H1 (cell line): ENCODE results near the gene GPX8. TPM values are rescaled to one million over a fixed set of nuclear protein-coding genes. Genes with fewer than 3 reads are reported as not detected.
A peak's percentile ranks its signal among the peaks of the same experiment; 100 is the strongest.

Source experiments
- EZH2 ChIP-seq: fragments of 200-600 bp; sonication (generic); IDR thresholded peaks from 2 replicates; pipeline ENCODE4 v1.7.1; 2012; ENCODE audit warnings: low read depth, mild to moderate bottlenecking, moderate library complexity, low read length, inconsistent platforms; ENCODE audit not compliant: severe bottlenecking
- GABPA ChIP-seq: IDR thresholded peaks from 2 replicates; pipeline ENCODE4 v1.6.1; 2011; ENCODE audit warnings: mild to moderate bottlenecking, low read length, moderate library complexity, borderline replicate concordance; ENCODE audit not compliant: insufficient read depth
- KDM5A ChIP-seq: fragments of 200-600 bp; IDR thresholded peaks from 2 replicates; pipeline ENCODE4 v1.7.1; 2012; ENCODE audit warnings: mild to moderate bottlenecking, low read length, inconsistent platforms, mixed read lengths
- NRF1 ChIP-seq: IDR thresholded peaks from 2 replicates; pipeline ENCODE4 v1.6.1; 2011; ENCODE audit warnings: mild to moderate bottlenecking, low read depth, low read length, improper control_type of control experiment
- POU5F1 ChIP-seq: IDR thresholded peaks from 2 replicates; pipeline ENCODE4 v1.6.1; 2011; ENCODE audit warnings: low read depth, mild to moderate bottlenecking, low read length, moderate library complexity
- RBBP5 ChIP-seq: IDR thresholded peaks from 2 replicates; pipeline ENCODE4 v1.7.1; 2012; ENCODE audit warnings: low read depth, mild to moderate bottlenecking, inconsistent platforms, low read length, moderate library complexity, borderline replicate concordance
- TAF7 ChIP-seq: optimal IDR thresholded peaks from 2 replicates; pipeline ENCODE3; 2011; ENCODE audit warnings: low read depth, mild to moderate bottlenecking, inconsistent platforms, low read length, moderate library complexity, borderline replicate concordance
- TEAD4 ChIP-seq: IDR thresholded peaks from 2 replicates; pipeline ENCODE4 v1.6.1; 2012; ENCODE audit warnings: low read depth, low read length, inconsistent platforms, mixed read lengths
- polyA plus RNA-seq, 7 experiments: library from polyadenylated mRNA; depleted of rRNA in 3 of 7; stranded (reverse) in 5 of 7; unstranded in 2 of 7; fragments of >200 nt in 5 of 7; fragments of 200-250 nt in 2 of 7; gene quantifications; 1 replicate in 5 of 7; 2 replicates in 1 of 7; 4 replicates in 1 of 7; pipeline versions ENCODE4 v1.2.1 to v1.2.3, GENCODE V29; 2011 to 2013; ENCODE audit warnings: missing spikeins in 2 of 7, mixed read lengths in 2 of 7
- total RNA-seq: library from RNA; stranded (reverse); fragmentation: NEBNext Ultra II Directional; extraction: Animal tissue kit (Norgen Biotek cat#: 25700); gene quantifications from 2 replicates; pipeline ENCODE4 v1.2.1, GENCODE V29; 2021

Gene GPX8
- total and polyA plus RNA-seq, 2 of the 8 experiments (the other 6 are each of a cell fraction or from before 2014, with no cell fraction given): 19.5 to 60.4 TPM

DNA sequence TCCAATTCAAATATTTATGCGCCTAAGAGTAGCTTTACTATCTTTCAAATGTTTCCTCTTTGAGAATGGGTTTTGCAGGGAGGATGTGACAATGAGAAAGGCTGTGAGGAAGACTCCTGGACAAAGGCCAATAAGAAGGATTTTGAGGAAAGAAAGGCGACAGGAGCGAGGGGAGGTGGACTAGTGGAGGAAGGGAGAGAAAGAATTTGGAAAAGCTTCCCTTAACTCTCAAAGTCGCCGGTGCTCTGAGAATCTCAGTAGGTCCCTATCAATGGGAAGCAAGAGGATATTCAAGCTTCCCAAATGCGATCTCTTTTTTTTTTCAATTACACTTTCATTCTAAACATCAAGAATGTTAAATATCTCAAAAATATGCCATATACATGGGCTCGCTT lies 15.8 kb downstream of the GPX8 start (continued):
- TF ChIP-seq KDM5A: no peak
- no peak for TF ChIP-seq NRF1
- TF ChIP-seq POU5F1: no peak
- TF ChIP-seq TAF7: no peak
- no peak for TF ChIP-seq GABPA
- no peak for TF ChIP-seq TEAD4
- no peak for TF ChIP-seq RBBP5
- peak; percentile 70 for TF ChIP-seq EZH2
- TF ChIP-seq, all 59 proteins: peak for 2
